H1 (cell line): ENCODE results near the gene UNC79. TPM values are rescaled to one million over a fixed set of nuclear protein-coding genes. Genes with fewer than 3 reads are reported as not detected.

Source experiments
- CTCF ChIA-PET: fragments of 300-600 bp; sonication (Branson Sonifier 250); formaldehyde crosslinking; loops from one replicate; lab custom pipeline; 2021; ENCODE audit not compliant: partially characterized antibody; lab: Charles Lee
- POLR2A ChIA-PET: fragments of 300-600 bp; sonication (Branson Sonifier 250); formaldehyde crosslinking; loops from one replicate; lab custom pipeline; 2021; ENCODE audit warnings: inconsistent platforms; ENCODE audit not compliant: partially characterized antibody; lab: Charles Lee
- DNase-seq, 2 experiments: peaks; one replicate each; pipeline versions ENCODE4 v3.0.0 to v3.0.0-alpha.2; 2010 to 2022; ENCODE audit warnings: low spot score in 2 of 2, low read depth in 1 of 2, mixed read lengths in 1 of 2
- FAIRE-seq: peaks from 2 replicates; lab custom pipeline; 2011; peaks lifted over from hg19 to GRCh38; lab: Jason Lieb, UNC
- H2AFZ ChIP-seq: 2 replicates; pipeline ENCODE4 v1.8.1; 2012; ENCODE audit warnings: low read length, inconsistent platforms
- H2AK5ac ChIP-seq: 2 replicates; pipeline ENCODE4 v1.6.1; 2013; ENCODE audit warnings: low read depth, low read length
- H2BK120ac ChIP-seq: replicated peaks from 2 replicates; pipeline ENCODE3; 2013; ENCODE audit warnings: low read depth, low read length, inconsistent platforms
- H2BK12ac ChIP-seq: 2 replicates; pipeline ENCODE4 v1.6.1; 2013; ENCODE audit warnings: low read depth, low read length
- H2BK15ac ChIP-seq: 2 replicates; pipeline ENCODE4 v1.6.1; 2013; ENCODE audit warnings: low read length
- H2BK20ac ChIP-seq: 2 replicates; pipeline ENCODE4 v1.6.1; 2013; ENCODE audit warnings: low read length
- H2BK5ac ChIP-seq: 2 replicates; pipeline ENCODE4 v1.6.1; 2013; ENCODE audit warnings: low read depth, low read length
- H3K14ac ChIP-seq: 2 replicates; pipeline ENCODE4 v1.6.1; 2013; ENCODE audit warnings: inconsistent platforms; ENCODE audit not compliant: insufficient read length
- H3K18ac ChIP-seq: 2 replicates; pipeline ENCODE4 v1.6.1; 2013; ENCODE audit warnings: low read length; ENCODE audit errors: extremely low read depth
- H3K23ac ChIP-seq: 2 replicates; pipeline ENCODE4 v1.6.1; 2013; ENCODE audit warnings: inconsistent platforms; ENCODE audit not compliant: insufficient read length
- H3K23me2 ChIP-seq: 2 replicates; pipeline ENCODE4 v1.6.1; 2013; ENCODE audit warnings: low read depth, low read length
- H3K27ac ChIP-seq: 2 replicates; pipeline ENCODE4 v1.6.1; 2011; ENCODE audit warnings: low read depth, low read length, inconsistent platforms
- H3K27me3 ChIP-seq, 4 experiments: replicated peaks in 1 of 4; 1 replicate in 1 of 4; 2 replicates in 3 of 4; pipeline versions ENCODE4 v1.6.1 to v1.8.1; 2011 to 2013; ENCODE audit warnings: low read length in 3 of 4, mild to moderate bottlenecking in 3 of 4, inconsistent platforms in 2 of 4, mixed read lengths in 2 of 4, moderate library complexity in 1 of 4; ENCODE audit not compliant: control insufficient read depth in 3 of 4, insufficient read depth in 3 of 4; ENCODE audit errors: extremely low read depth in 1 of 4
- H3K36me3 ChIP-seq, 4 experiments: 2 replicates each; pipeline versions ENCODE4 v1.6.1 to v1.8.1; 2011 to 2013; ENCODE audit warnings: mild to moderate bottlenecking in 4 of 4, low read length in 3 of 4, moderate library complexity in 2 of 4, control low read depth in 1 of 4, inconsistent platforms in 1 of 4; ENCODE audit not compliant: insufficient read depth in 4 of 4, control insufficient read depth in 2 of 4
- H3K4ac ChIP-seq: replicated peaks from 2 replicates; pipeline ENCODE3; 2013; ENCODE audit warnings: low read length, low read depth, mixed read lengths, inconsistent platforms; ENCODE audit not compliant: insufficient read length
- H3K4me1 ChIP-seq, 4 experiments: replicated peaks in 1 of 4; 1 replicate in 1 of 4; 2 replicates in 3 of 4; pipeline versions ENCODE4 v1.6.1 to v1.8.1; 2011 to 2013; ENCODE audit warnings: low read length in 3 of 4, inconsistent platforms in 2 of 4, mixed read lengths in 1 of 4; ENCODE audit not compliant: insufficient read depth in 4 of 4, control insufficient read depth in 3 of 4
- H3K4me2 ChIP-seq, 2 experiments: 2 replicates each; pipeline versions ENCODE4 v1.6.1 to v1.8.1; 2011 to 2013; ENCODE audit warnings: low read depth in 2 of 2, low read length in 2 of 2, control low read depth in 1 of 2, inconsistent platforms in 1 of 2, mild to moderate bottlenecking in 1 of 2; ENCODE audit not compliant: insufficient read depth in 1 of 2
- H3K4me3 ChIP-seq, 4 experiments: fragments of 200-600, 300-600 bp in 1 of 4; sonication (generic), shearing (Covaris generic), sonication (Bioruptor Twin) in 1 of 4; 2 replicates each; pipeline versions ENCODE4 v1.5.1 to v1.8.1; 2011 to 2016; ENCODE audit warnings: low read length in 4 of 4, low read depth in 3 of 4, control low read depth in 2 of 4, inconsistent platforms in 2 of 4, mild to moderate bottlenecking in 2 of 4, mixed read lengths in 1 of 4, moderate library complexity in 1 of 4; ENCODE audit not compliant: insufficient read depth in 2 of 4; ENCODE audit errors: extremely low read depth in 1 of 4
- H3K56ac ChIP-seq: replicated peaks from 2 replicates; pipeline ENCODE3; 2013; ENCODE audit warnings: low read depth, mild to moderate bottlenecking, mixed read lengths, low read length, inconsistent platforms; ENCODE audit not compliant: insufficient read length
- H3K79me1 ChIP-seq: 2 replicates; pipeline ENCODE4 v1.6.1; 2013; ENCODE audit warnings: low read depth, low read length, control low read depth
- H3K79me2 ChIP-seq, 2 experiments: 2 replicates each; pipeline versions ENCODE4 v1.6.1 to v1.8.1; 2012 to 2013; ENCODE audit warnings: low read length in 2 of 2, mild to moderate bottlenecking in 2 of 2, inconsistent platforms in 1 of 2; ENCODE audit not compliant: insufficient read depth in 2 of 2, control insufficient read depth in 1 of 2
- H3K9ac ChIP-seq, 4 experiments: replicated peaks in 1 of 4; 1 replicate in 1 of 4; 2 replicates in 3 of 4; pipeline versions ENCODE4 v1.6.1 to v1.8.1; 2011 to 2013; ENCODE audit warnings: low read depth in 3 of 4, low read length in 3 of 4, control low read depth in 2 of 4, mild to moderate bottlenecking in 2 of 4, moderate library complexity in 2 of 4, inconsistent platforms in 1 of 4; ENCODE audit errors: extremely low read depth in 1 of 4
- H3K9me3 ChIP-seq, 2 experiments: 2 replicates each; pipeline versions ENCODE4 v1.6.1 to v1.8.1; 2012 to 2013; ENCODE audit warnings: mild to moderate bottlenecking in 2 of 2, moderate library complexity in 2 of 2, control low read depth in 1 of 2, inconsistent platforms in 1 of 2, low read depth in 1 of 2, low read length in 1 of 2, mixed read lengths in 1 of 2; ENCODE audit not compliant: insufficient read depth in 2 of 2
- H4K20me1 ChIP-seq, 2 experiments: replicated peaks in 1 of 2; 2 replicates each; pipeline versions ENCODE3 to v1.8.1; 2011 to 2013; ENCODE audit warnings: inconsistent platforms in 2 of 2, low read length in 2 of 2, mild to moderate bottlenecking in 1 of 2; ENCODE audit not compliant: insufficient read depth in 2 of 2, control insufficient read depth in 1 of 2
- H4K5ac ChIP-seq: 2 replicates; pipeline ENCODE4 v1.6.1; 2013; ENCODE audit warnings: low read length, low read depth, mixed read lengths, inconsistent platforms; ENCODE audit not compliant: insufficient read length
- H4K8ac ChIP-seq: 2 replicates; pipeline ENCODE4 v1.8.0; 2013; ENCODE audit warnings: mild to moderate bottlenecking, moderate library complexity, low read length, inconsistent platforms; ENCODE audit not compliant: insufficient read depth; ENCODE audit errors: extremely low read depth
- H4K91ac ChIP-seq: replicated peaks from 2 replicates; pipeline ENCODE3; 2013; ENCODE audit warnings: low read length, mixed read lengths, inconsistent platforms; ENCODE audit not compliant: insufficient read length
- CHD1 ChIP-seq: IDR thresholded peaks from 2 replicates; pipeline ENCODE4 v1.6.1; 2012; ENCODE audit warnings: low read depth, low read length, improper control_type of control experiment
- GTF2F1 ChIP-seq: IDR thresholded peaks from 2 replicates; pipeline ENCODE4 v1.6.1; 2012; ENCODE audit warnings: low read depth, low read length, improper control_type of control experiment, borderline replicate concordance
- JUN ChIP-seq: IDR thresholded peaks from 2 replicates; pipeline ENCODE4 v1.6.1; 2011; ENCODE audit warnings: low read depth, mild to moderate bottlenecking, improper control_type of control experiment, low read length
- RBBP5 ChIP-seq: IDR thresholded peaks from 2 replicates; pipeline ENCODE4 v1.7.1; 2012; ENCODE audit warnings: low read depth, mild to moderate bottlenecking, inconsistent platforms, low read length, moderate library complexity, borderline replicate concordance
- SAP30 ChIP-seq: fragments of 300-600 bp; sonication (generic); IDR thresholded peaks from 2 replicates; pipeline ENCODE4 v1.7.1; 2012; ENCODE audit warnings: low read length, moderate library complexity, mild to moderate bottlenecking, inconsistent platforms; ENCODE audit not compliant: insufficient read depth, insufficient replicate concordance
- SUZ12 ChIP-seq: fragments of 200-600 bp; sonication (generic); IDR thresholded peaks from 2 replicates; pipeline ENCODE4 v1.6.1; 2012; ENCODE audit warnings: mild to moderate bottlenecking, inconsistent platforms, low read length, moderate library complexity, mixed read lengths
- TAF7 ChIP-seq: optimal IDR thresholded peaks from 2 replicates; pipeline ENCODE3; 2011; ENCODE audit warnings: low read depth, mild to moderate bottlenecking, inconsistent platforms, low read length, moderate library complexity, borderline replicate concordance
- WGBS, 2 experiments: shearing (Covaris generic) in 1 of 2; methylation state at CpG; one replicate each; pipeline versions ENCODE4 v1.1.6 to v1.1.7; 2013 to 2015; ENCODE audit warnings: low lambda C conversion rate in 2 of 2, mixed read lengths in 2 of 2, inconsistent platforms in 1 of 2, low coverage in 1 of 2, missing lambda C conversion rate in 1 of 2; ENCODE audit not compliant: insufficient replicate concordance in 2 of 2, insufficient coverage in 1 of 2, insufficient read length in 1 of 2; ENCODE audit errors: extremely low coverage in 1 of 2, missing lambda C conversion rate in 1 of 2; 5-methylcytosine and 5-hydroxymethylcytosine counted together
- polyA plus RNA-seq, 7 experiments: library from polyadenylated mRNA; depleted of rRNA in 3 of 7; stranded (reverse) in 5 of 7; unstranded in 2 of 7; fragments of >200 nt in 5 of 7; fragments of 200-250 nt in 2 of 7; gene quantifications; 1 replicate in 5 of 7; 2 replicates in 1 of 7; 4 replicates in 1 of 7; pipeline versions ENCODE4 v1.2.1 to v1.2.3, GENCODE V29; 2011 to 2013; ENCODE audit warnings: missing spikeins in 2 of 7, mixed read lengths in 2 of 7
- total RNA-seq: library from RNA; stranded (reverse); fragmentation: NEBNext Ultra II Directional; extraction: Animal tissue kit (Norgen Biotek cat#: 25700); gene quantifications from 2 replicates; pipeline ENCODE4 v1.2.1, GENCODE V29; 2021
- TF ChIP-seq, protein P1 (sequence below), 3 experiments: IDR thresholded peaks; 1 replicate in 2 of 3; 2 replicates in 1 of 3; pipeline versions ENCODE4 v1.5.1 to v1.6.1; 2011; ENCODE audit warnings: low read length in 3 of 3, mild to moderate bottlenecking in 3 of 3, inconsistent platforms in 2 of 3, low read depth in 1 of 3, moderate library complexity in 1 of 3; ENCODE audit not compliant: insufficient read depth in 1 of 3; ENCODE audit errors: control extremely low read depth in 1 of 3
- TF ChIP-seq, protein P2 (sequence below): IDR thresholded peaks from 2 replicates; pipeline ENCODE4 v1.6.1; 2012; ENCODE audit warnings: low read length, inconsistent platforms

The UNC79 gene
- total and polyA plus RNA-seq, 2 of the 8 experiments (the other 6 are each of a cell fraction or from before 2014, with no cell fraction given): 1.8 to 2.3 TPM

DNA sequence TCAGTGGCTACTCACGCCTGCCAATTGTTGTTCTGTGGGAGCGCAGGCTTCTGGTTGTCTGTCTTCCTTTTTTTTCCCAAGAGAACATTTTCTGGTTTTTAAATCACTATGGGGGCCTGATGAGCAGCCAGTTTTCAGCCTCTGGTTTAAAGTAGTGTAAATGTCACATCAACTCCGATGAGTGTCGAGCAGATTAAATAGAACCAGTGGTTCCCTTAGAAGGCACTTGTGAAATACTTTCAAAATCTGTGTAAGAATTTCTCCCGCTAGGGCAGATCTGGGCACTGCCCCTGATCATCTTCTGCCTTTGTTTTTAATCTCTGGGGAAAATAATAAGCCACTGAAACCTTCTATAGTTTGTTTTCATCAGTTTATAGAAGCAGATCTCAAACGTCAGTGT lies 227.1 kb downstream of the UNC79 start:
- H2BK15ac ChIP-seq: no peak overlapping the region
- H3K27me3 ChIP-seq: no peaks in the 10 kb centered on the region
- no peak overlapping the region for H2BK5ac ChIP-seq
- ChIA-PET POLR2A (no interaction called here), CTCF (interaction anchor here (0.7 to 8.9 kb wide), 4 partner anchors 9 to 243 kb away, joined by 3 to 149 read pairs (median 26); no protein-coding TSS in a partner anchor)
- no peak overlapping the region for H4K8ac ChIP-seq
- H3K23me2 ChIP-seq: no peaks in the 10 kb centered on the region; the same call in 1 of the 2 replicates
- no peak overlapping the region for H2AK5ac ChIP-seq
- no peak overlapping the region for H2BK20ac ChIP-seq
- H3K14ac ChIP-seq: no peak overlapping the region
- no peaks in the 10 kb centered on the region for H4K20me1 ChIP-seq
- no peak overlapping the region for H3K9ac ChIP-seq
- no peak overlapping the region for H3K27ac ChIP-seq
- H3K23ac ChIP-seq: no peak overlapping the region
- no peak overlapping the region for H3K4ac ChIP-seq
- peaks cover 0 to 8% (median 0%) of the 10 kb centered on the region in 4 experiments; a peak in 2 of 7 replicates for H3K4me1 ChIP-seq
- H3K79me1 ChIP-seq: no peaks in the 10 kb centered on the region
- H3K36me3 ChIP-seq: no peaks in the 10 kb centered on the region
- no peak overlapping the region for H2BK12ac ChIP-seq
- H2BK120ac ChIP-seq: no peak overlapping the region
- no peak overlapping the region for H4K5ac ChIP-seq
- no peak for DNase-seq
- no peak for FAIRE-seq
- no peak overlapping the region for H3K56ac ChIP-seq
- H3K4me2 ChIP-seq: no peak overlapping the region
- no peak overlapping the region for H2AFZ ChIP-seq
- H3K18ac ChIP-seq: no peak overlapping the region
- no peak overlapping the region for H4K91ac ChIP-seq
- H3K4me3 ChIP-seq: no peak overlapping the region
- no peaks in the 10 kb centered on the region for H3K9me3 ChIP-seq
- no peaks in the 10 kb centered on the region for H3K79me2 ChIP-seq
- 81% methylated on average over 6 of the region's 6 CpGs; no CpG with 5 or more reads in 1 of the 2 experiments for WGBS, 2 experiments
- TF ChIP-seq SAP30: no peak
- TF ChIP-seq RBBP5: no peak
- no peak for TF ChIP-seq TAF7
- TF ChIP-seq, protein P1, sequence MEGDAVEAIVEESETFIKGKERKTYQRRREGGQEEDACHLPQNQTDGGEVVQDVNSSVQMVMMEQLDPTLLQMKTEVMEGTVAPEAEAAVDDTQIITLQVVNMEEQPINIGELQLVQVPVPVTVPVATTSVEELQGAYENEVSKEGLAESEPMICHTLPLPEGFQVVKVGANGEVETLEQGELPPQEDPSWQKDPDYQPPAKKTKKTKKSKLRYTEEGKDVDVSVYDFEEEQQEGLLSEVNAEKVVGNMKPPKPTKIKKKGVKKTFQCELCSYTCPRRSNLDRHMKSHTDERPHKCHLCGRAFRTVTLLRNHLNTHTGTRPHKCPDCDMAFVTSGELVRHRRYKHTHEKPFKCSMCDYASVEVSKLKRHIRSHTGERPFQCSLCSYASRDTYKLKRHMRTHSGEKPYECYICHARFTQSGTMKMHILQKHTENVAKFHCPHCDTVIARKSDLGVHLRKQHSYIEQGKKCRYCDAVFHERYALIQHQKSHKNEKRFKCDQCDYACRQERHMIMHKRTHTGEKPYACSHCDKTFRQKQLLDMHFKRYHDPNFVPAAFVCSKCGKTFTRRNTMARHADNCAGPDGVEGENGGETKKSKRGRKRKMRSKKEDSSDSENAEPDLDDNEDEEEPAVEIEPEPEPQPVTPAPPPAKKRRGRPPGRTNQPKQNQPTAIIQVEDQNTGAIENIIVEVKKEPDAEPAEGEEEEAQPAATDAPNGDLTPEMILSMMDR (IDR thresholded peaks at IDR 0.05; ENCODE audit: control extremely low read depth in 1 of 3, insufficient read depth in 1 of 3, low read depth in 1 of 3, low read length in 3 of 3): no peak
- no peak for TF ChIP-seq SUZ12
- TF ChIP-seq, protein P2, sequence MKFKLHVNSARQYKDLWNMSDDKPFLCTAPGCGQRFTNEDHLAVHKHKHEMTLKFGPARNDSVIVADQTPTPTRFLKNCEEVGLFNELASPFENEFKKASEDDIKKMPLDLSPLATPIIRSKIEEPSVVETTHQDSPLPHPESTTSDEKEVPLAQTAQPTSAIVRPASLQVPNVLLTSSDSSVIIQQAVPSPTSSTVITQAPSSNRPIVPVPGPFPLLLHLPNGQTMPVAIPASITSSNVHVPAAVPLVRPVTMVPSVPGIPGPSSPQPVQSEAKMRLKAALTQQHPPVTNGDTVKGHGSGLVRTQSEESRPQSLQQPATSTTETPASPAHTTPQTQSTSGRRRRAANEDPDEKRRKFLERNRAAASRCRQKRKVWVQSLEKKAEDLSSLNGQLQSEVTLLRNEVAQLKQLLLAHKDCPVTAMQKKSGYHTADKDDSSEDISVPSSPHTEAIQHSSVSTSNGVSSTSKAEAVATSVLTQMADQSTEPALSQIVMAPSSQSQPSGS: no peak
- no peak for TF ChIP-seq JUN
- TF ChIP-seq CHD1: no peak
- TF ChIP-seq GTF2F1: no peak
